GM21381 (cell line): ENCODE results near the gene EIF5.

Experiments used
- ATAC-seq: cut with Tn5 transposase; IDR thresholded peaks from one replicate; pipeline ENCODE4 v1.9.1; 2021; ENCODE audit warnings: mild to moderate bottlenecking, moderate library complexity; ENCODE audit not compliant: unreplicated experiment

Gene EIF5

GRCh38 chr14:103308717-103309616, 25.1 kb upstream of the EIF5 start:
- ATAC-seq, result no peak

DNA sequence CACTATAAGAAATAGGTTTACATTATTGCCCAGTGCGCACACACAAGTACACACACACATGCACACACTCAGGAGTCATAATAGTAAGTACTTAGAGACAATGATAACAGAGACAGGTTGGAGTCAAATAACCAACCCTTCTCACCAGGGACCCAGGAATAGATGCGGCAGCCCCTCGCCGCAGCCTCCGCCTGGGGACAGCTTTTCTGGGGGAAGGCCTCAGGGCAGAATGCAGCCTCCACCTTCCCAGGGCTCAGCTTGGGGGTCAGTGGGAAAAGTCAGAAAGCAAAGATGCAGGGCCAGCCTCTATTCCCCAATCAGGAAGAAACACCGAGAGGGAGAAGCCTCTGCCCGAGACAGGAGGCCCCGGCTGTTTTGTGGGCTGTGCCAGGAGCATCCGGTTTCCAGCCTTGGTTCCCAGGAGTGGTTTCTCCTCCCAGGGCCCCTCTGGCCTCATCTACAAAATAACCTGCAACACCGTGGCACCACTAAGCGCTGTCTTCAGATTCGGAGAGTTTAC, 23.4 kb upstream of the EIF5 start:
- no peak for ATAC-seq

DNA sequence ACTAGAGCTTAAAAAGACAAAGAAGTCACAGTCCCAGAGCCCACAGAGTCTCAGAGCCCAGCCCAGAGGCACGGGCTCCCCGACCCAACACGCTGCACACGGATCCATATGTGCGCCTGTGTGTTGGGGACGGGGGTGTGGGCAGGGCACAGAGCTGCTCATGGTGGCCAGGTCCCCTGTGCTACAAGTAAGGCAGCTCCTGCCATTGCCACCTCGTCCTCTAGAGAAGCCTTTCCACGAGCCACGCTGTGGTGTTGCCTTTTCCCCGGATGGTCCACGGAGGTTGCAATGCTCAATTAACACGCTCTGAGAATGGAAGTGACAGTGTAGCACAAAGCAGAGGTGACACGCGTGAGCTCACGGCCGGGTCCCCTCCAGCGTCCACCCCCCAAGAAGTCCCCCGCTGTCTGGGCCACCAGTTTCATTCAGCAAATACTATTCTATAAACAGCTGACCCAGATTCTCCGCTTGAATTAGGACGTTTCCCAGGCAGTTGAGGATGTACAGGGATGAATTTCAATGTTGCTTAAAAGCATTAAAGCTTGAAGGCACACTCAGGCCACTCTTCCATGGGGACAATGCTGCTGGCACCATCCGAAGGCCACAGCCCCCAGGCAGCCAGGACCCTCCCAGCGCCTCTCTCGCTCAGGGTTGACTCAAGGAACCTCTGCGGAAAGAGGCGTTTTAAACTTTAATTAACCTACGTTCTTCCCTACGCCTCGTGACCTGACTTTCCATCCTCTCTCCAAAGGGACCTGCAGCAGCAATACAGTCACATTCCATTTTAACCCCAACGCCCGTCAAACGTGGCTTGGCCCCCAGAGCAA, 22.7 kb upstream of the EIF5 start:
- ATAC-seq, result no peak

DNA sequence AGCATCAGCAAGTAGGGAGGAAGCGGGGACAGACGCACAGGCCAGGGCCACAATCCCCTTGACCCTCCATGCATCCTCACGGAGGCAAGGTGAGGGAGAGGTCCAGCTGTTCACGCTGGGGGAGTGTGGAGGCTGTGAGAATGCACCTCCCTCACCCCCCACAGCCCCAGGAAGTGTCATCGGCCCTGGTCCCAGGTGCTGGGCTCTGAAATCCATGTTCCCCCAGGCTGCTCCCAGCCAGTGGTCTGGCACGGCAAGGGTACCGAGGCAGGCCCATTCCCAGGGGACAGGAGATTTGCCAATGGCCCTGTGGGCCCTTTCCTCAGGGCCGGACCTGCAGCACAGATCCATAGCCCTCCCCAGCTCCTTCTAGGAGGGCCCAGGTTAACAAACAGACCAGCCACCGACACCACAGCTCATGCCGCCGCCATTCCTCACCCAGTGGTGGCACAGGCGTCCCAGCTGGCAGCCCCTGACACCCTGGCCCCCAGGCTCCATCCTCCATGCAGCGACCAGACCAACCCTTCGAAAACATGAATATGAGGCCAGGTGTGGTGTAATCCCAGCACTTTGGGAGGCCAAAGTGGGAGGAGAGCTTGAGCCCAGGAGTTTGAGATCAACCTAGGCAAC, 21.9 kb upstream of the EIF5 start:
- ATAC-seq, result no peak

GRCh38 chr14:103313704-103314103, 20.3 kb upstream of the EIF5 start:
- no peak for ATAC-seq

DNA sequence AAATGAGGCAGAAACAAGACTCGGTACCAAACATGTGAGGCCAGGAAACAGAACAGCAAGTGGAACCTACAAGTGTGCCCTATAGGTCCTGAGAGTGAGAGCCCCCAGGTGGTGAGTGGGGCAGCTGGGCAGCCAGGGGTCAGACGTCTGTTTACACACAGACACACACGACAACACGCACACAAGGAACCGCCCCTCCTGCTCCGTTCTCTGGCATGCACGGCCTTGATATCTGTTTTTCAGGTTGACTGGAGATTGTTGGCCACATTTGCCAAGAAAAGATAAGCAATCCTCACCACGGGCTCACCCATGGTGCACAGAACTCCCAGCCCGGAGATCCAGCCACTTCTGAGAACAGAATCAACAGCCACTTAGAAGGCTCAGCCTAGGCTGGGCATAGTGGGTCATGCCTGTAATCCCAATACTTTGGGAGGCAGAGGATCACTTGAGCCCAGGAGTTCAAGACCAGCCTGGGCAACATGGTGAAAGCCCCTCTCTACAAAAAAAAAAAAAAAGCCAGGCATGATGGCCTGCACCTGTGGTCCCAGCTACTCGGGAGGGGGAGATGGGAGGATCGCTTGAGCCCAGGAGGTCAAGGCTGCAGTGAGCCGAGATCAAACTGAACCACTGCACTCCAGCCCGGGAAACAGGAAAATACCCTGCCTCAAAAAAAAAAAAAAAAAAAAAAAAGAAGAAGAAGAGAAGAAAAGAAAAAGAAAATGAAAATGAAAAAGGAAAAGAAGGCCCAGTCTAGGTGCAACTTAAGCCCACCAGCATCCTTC, 19.4 kb upstream of the EIF5 start:
- ATAC-seq, result no peak

DNA sequence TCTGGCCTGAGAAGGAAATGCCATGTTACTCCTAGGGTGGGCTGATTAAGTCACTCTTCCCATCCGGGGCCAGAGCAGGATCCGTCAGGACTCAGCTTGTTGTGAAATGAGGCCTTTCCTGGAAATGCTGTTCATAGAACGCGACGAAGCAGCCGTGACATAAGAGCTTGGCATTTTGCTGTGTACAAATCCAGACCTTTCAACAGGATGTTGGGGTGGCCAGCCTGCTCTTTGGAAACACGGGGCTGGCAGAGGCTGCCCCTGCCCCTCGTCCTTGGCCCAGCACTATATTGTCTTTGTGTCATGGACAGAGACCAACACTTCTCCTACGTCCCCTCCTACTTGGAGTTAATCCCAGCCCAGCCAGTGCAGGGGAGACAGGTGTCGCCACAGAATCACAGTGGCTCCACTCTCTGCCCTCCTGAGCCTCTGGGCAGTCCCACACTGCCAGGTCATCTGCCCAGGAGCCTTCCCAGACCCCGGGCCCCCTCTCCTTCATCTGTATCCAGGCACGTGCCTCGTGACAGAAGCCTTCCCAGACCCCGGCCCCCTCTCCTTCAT, 18.6 kb upstream of the EIF5 start:
- no peak for ATAC-seq

GRCh38 chr14:103315941-103316340, 18.1 kb upstream of the EIF5 start:
- ATAC-seq, result no peak

GRCh38 chr14:103316721-103317121, 17.3 kb upstream of the EIF5 start:
- no peak for ATAC-seq

DNA sequence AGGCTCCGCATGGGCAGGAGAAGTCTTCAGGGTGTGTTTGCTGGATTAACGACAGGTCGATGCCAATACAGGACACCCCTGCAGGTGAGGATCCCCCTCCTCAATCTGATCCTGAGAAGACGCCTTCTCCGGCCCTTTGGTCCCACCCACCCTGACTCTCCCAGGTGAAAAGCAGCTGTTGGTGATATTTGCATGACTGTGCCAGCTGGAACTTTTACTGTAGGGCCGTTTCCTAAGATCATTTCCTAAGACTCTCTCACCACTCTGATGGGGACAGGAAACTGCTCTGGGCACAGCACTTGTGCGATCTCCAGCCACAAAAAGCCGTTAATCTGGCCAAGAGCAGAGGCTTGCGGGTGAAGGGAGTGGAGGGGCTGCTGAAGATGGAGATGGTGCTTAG, 16.8 kb upstream of the EIF5 start:
- no peak for ATAC-seq

GRCh38 chr14:103317976-103318580, 16.0 kb upstream of the EIF5 start:
- ATAC-seq, result no peak

GRCh38 chr14:103318750-103319419, 15.2 kb upstream of the EIF5 start:
- ATAC-seq, result no peak

GRCh38 chr14:103319422-103319821, 14.6 kb upstream of the EIF5 start:
- ATAC-seq, result no peak

DNA sequence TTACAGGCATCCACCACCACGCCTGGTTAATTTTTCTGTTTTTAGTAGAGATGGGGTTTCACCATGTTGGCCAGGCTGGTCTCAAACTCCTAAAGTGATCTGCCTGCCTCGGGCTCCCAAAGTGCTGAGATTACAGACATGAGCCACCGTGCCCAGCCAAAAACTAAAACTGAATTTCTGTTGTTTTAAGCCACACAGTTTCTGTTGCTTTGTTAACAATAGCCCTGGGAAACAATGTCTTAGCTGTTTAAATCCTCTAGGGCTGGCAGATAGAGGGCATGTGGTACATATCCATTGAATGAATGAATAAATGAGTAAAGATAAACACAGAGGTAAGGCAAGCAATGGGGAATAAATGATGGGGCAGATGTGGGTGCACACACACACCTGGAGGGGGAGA, 8.0 kb upstream of the EIF5 start:
- ATAC-seq, result no peak

DNA sequence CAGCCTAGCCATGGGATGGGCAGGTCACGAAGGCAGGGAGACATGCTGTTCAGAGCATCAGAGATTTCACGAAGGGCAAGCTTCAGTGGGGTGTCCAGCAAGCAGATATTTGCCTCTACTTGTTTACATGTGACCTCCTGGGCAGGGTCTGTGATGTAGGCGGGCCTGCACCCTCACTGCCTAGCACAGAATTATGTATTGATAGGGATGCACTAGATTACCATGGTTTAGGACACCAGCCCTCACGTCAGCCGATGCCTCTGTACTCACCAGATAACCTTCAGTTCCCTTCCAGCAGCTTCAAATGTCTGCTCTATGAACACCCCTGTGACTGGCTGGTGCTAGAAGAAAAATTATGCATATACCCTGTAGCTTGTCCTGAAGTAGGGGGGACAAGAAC, 5.1 kb upstream of the EIF5 start:
- no peak for ATAC-seq

DNA sequence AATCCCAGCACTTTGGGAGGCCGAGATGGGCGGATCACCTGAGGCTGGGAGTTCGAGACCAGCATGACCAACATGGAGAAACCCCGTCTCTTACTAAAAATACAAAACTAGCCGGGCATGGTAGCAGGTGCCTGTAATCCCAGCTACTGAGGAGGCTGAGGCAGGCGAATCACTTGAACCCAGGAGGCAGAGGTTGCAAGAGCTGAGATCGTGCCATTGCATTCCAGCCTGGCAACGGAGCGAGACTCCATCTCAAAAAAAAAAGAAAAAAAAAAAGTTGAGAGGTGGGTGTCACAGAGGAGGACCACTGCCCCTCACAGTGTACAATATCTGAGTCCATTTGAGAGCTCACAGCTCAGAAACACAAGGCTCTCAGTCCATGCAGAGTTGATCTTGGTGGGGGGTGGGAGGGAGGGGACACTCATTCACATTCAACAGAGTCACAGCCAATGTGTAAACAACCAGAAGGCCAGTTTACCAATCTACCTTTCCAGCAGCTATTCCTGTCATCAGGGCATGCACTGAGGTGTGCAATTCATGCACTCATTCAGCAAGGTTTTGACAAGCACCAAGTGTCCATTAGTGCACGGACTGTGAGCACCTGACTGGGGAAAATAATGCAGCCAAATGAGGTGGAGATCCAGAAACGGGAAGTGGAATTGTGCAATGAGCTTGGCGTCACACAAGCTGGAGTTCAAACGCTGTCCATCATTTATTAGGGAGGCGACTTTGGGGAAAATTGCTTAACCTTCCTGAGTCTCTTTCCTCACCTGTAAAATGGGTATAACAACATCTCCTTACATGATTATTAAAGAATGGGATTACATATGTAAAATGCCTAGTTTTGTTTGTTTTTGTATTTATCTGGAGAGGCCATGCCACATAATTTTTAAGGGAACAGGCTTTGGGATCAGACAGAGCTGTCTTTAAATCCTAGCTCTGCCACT, 4.4 kb upstream of the EIF5 start:
- ATAC-seq, result no peak

- no peak for ATAC-seq
Measured at GRCh38 chr14:103330536-103330935, 3.5 kb upstream of the EIF5 start.
